ACC112 (cell line): ENCODE data around the gene S100G.
A peak's percentile ranks its signal among the peaks of the same experiment; 100 is the strongest.

Experiments used
- H2AFZ ChIP-seq: fragments of 200-600 bp; sonication (generic); one replicate; pipeline ENCODE4 v1.6.0; 2017; ENCODE audit warnings: antibody characterized with exemption, low read length; ENCODE audit not compliant: unreplicated experiment
- H3K27ac ChIP-seq: fragments of 200-600 bp; sonication (generic); 2 replicates; pipeline ENCODE4 v1.5.1; 2014; ENCODE audit warnings: low read depth, mild to moderate bottlenecking, antibody characterized with exemption, low read length, moderate library complexity
- H3K27me3 ChIP-seq: fragments of 200-600 bp; sonication (generic); 2 replicates; pipeline ENCODE4 v1.6.1; 2014; ENCODE audit warnings: mild to moderate bottlenecking, antibody characterized with exemption, low read length, moderate library complexity, mixed read lengths; ENCODE audit not compliant: insufficient read depth
- H3K36me3 ChIP-seq: fragments of 200-600 bp; sonication (generic); 2 replicates; pipeline ENCODE4 v1.6.1; 2016; ENCODE audit warnings: mild to moderate bottlenecking, antibody characterized with exemption, low read length, moderate library complexity, mixed read lengths; ENCODE audit not compliant: insufficient read depth
- H3K4me1 ChIP-seq: fragments of 200-600 bp; sonication (generic); one replicate; pipeline ENCODE4 v1.6.1; 2016; ENCODE audit warnings: low read length, mixed read lengths; ENCODE audit not compliant: insufficient read depth, unreplicated experiment, control insufficient read depth
- H3K4me3 ChIP-seq: fragments of 200-600 bp; sonication (generic); 2 replicates; pipeline ENCODE4 v1.5.1; 2014; ENCODE audit warnings: mild to moderate bottlenecking, low read depth, low read length
- H3K79me2 ChIP-seq: fragments of 200-600 bp; sonication (generic); one replicate; pipeline ENCODE4 v1.6.0; 2016; ENCODE audit warnings: low read length; ENCODE audit not compliant: control insufficient read depth, unreplicated experiment, insufficient read depth

S100G gene

DNA sequence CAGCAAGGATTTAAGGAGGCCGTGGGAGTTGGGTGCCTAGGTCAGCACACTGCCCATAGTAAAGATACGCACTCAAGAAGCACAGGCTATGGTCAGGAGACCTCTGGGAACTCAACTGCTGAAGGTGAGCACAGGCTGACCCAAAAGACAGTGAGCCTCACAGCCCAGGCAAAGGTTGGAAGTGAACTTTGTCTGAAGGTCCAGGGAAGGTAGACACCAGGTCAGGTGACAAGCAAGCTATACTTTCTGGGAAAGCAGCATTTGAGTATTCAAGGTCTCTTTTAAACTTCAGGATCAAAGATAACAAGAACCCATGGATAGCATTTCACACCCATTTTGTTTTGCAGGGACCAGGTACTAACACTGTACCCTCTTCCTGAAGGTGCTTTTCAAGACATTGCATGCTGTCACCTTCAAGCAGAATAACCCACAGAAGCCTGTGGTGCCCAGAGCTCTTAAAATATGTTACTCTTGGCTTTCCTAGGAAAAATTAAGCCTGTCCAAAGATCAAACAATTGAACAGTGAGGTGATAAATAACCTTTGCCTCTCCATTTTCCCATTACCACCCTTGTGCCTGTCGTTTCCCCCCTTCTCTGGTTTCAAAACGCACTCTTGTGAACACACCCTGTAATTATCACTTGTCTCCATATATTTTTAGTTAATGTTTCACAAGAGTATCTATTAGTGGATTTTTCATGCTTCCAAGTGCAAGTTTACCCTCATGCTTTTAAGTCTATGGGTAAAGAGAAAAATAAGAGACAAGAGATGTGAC is 3.4 kb upstream of the S100G start:
- no peak overlapping the region for H2AFZ ChIP-seq
- no peak overlapping the region for H3K4me3 ChIP-seq
- H3K27me3 ChIP-seq = no peaks in the 10 kb centered on the region
- H3K27ac ChIP-seq = no peak overlapping the region
- peaks cover 6% of the 10 kb centered on the region; the same call in 1 of the 2 replicates for H3K36me3 ChIP-seq
- H3K79me2 ChIP-seq = no peaks in the 10 kb centered on the region
- peaks cover 14% of the 10 kb centered on the region for H3K4me1 ChIP-seq

DNA sequence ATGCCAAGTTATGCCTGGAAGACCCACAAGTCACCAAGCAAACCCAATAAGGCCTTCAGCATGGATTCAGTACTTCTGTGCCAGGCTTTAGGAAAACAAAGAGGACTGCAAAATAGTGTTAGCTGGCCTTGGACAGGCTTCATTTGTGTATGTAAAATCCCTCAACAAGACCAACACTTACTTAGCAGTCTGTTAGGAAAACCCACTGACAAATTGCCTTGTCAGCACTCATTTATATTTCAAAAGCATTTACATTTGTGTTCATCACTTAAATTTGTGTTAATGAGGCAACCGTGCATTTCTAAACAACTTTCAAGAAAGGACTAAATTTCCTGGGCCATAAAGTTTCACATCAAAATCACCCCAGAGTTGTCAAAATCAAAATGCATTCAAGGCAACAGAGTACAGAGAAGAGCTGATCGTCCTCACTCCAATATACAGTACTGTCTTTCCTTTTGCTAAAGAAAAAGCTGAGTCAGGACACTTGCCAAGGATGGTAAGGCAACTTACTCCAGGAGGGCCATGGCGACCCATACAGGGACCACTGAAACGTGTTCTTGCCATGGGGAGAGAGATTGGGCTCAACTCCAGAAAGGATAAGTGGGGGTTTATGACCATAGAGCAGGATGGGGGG is 1.6 kb downstream of the S100G start:
- H3K4me1 ChIP-seq = peaks cover 23% of the 10 kb centered on the region
- no peak overlapping the region for H3K4me3 ChIP-seq
- no peaks in the 10 kb centered on the region for H3K36me3 ChIP-seq
- H3K79me2 ChIP-seq = no peaks in the 10 kb centered on the region
- no peak overlapping the region for H3K27ac ChIP-seq
- no peak overlapping the region for H2AFZ ChIP-seq
- H3K27me3 ChIP-seq = no peaks in the 10 kb centered on the region

DNA sequence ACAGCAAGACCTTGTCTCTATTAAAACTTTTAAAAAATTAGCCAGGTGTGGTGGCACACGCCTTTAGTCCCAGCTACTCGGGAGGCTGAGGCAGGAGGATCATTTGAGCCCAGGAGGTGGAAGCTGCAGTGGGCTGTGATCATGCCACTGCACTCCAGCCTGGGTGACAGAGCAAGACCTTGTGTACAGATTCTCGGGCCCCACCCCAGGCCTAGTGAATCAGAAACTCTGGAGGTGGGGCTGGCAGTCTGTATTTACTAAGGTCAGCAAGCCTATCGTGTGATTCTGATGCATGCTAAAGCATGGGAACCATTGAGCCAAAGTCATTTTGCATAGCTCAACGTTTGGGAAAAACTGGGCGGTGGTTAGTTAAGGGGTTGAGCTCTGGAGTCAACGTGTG is 3.5 kb downstream of the S100G start:
- Histone ChIP-seq H3K4me3 (no peak overlapping the region), H2AFZ (no peak overlapping the region), H3K4me1 (peaks cover 35% of the 10 kb centered on the region), H3K36me3 (no peaks in the 10 kb centered on the region), H3K27ac (no peak overlapping the region), H3K27me3 (no peaks in the 10 kb centered on the region), H3K79me2 (no peaks in the 10 kb centered on the region)

DNA sequence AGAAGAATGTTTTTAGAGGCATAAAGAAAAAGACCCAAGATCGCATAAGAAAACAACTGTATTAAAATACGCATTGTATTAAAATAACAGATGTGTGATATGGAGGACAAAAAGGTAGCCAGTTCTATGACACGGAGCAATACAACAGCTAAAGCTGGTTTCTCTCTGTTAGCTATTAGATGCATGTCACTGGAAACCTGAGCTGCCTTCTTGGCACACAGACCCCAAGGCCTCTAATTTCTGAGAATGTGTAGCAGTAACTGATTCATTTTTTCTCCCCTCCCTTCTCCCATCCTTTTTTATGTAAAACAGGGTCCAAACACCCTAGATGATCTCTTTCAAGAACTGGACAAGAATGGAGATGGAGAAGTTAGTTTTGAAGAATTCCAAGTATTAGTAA is 4.1 kb downstream of the S100G start:
- Histone ChIP-seq H3K27me3 (no peaks in the 10 kb centered on the region), H3K4me1 (peaks cover 42% of the 10 kb centered on the region), H3K4me3 (no peak overlapping the region), H3K36me3 (0 out of 2 replicates have a peak, but pooled peaks cover 3% of the 10 kb centered on the region), H3K79me2 (no peaks in the 10 kb centered on the region), H3K27ac (peak overlapping the region; percentile 26; the same call in 1 of the 2 replicates), H2AFZ (no peak overlapping the region)

DNA sequence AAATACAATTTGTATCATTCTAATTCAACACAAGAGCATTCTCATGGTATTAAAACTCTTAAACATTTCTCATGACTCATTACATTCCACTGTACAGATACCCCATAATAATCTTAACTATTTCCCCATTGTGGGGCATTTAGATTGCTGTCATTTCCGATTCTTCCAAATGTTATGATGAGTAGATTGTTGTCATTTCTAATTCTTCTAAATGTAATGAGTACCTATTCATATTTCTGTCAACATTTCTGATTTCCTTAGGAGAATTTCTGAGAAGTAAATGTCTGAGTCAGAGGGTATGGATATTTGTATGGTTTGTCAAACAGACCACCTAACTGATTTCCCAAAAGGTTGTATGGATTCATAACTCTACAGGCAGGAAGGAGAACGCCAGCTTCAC is 8.3 kb downstream of the S100G start:
- Histone ChIP-seq H3K4me3 (no peak overlapping the region; the same call in 1 of the 2 replicates), H3K27ac (peak overlapping the region; percentile 94), H3K79me2 (no peaks in the 10 kb centered on the region), H3K27me3 (no peaks in the 10 kb centered on the region), H3K4me1 (peaks cover 39% of the 10 kb centered on the region), H2AFZ (no peak overlapping the region), H3K36me3 (0 out of 2 replicates have a peak, but pooled peaks cover 4% of the 10 kb centered on the region)

- Histone ChIP-seq H3K79me2 (no peaks in the 10 kb centered on the region), H3K27ac (peak overlapping the region; percentile 94), H3K4me3 (no peak overlapping the region), H3K36me3 (0 out of 2 replicates have a peak, but pooled peaks cover 4% of the 10 kb centered on the region), H3K4me1 (peaks cover 32% of the 10 kb centered on the region), H2AFZ (no peak overlapping the region), H3K27me3 (no peaks in the 10 kb centered on the region)
Measured at GRCh38 chrX:16659321-16659720, 9.4 kb downstream of the S100G start.

GRCh38 chrX:16661495-16661894 is 11.5 kb downstream of the S100G start:
- no peak overlapping the region for H2AFZ ChIP-seq
- no peaks in the 10 kb centered on the region for H3K79me2 ChIP-seq
- no peak overlapping the region for H3K4me3 ChIP-seq
- H3K27ac ChIP-seq = no peak overlapping the region
- H3K4me1 ChIP-seq = peaks cover 53% of the 10 kb centered on the region
- H3K27me3 ChIP-seq = no peaks in the 10 kb centered on the region
- 0 out of 2 replicates have a peak, but pooled peaks cover 4% of the 10 kb centered on the region for H3K36me3 ChIP-seq

DNA sequence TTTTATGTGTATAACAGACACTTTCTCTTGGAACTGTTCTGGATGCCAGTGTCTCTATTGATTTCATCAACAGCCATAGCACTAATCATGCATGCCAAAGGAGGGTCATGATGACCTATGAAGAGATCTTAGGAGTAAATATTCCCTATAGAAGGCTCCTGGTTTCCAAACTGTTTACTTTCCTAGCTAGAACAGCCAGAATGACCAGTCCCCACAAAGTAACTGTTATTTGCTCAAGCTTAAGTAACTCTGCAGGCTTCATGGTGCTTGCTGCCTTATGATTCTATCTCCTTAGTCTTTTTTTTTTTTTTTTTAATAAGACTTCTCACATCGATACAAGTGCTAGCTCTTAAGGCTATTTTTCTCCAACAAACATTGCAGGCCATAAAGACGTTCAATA is 12.4 kb downstream of the S100G start:
- Histone ChIP-seq H3K27ac (no peak overlapping the region), H2AFZ (no peak overlapping the region), H3K4me1 (peaks cover 54% of the 10 kb centered on the region), H3K27me3 (no peaks in the 10 kb centered on the region), H3K36me3 (0 out of 2 replicates have a peak, but pooled peaks cover 4% of the 10 kb centered on the region), H3K4me3 (no peak overlapping the region), H3K79me2 (no peaks in the 10 kb centered on the region)

GRCh38 chrX:16664074-16664473 is 14.1 kb downstream of the S100G start:
- no peaks in the 10 kb centered on the region for H3K79me2 ChIP-seq
- no peak overlapping the region for H2AFZ ChIP-seq
- no peak overlapping the region for H3K4me3 ChIP-seq
- 0 out of 2 replicates have a peak, but pooled peaks cover 2% of the 10 kb centered on the region for H3K36me3 ChIP-seq
- H3K27me3 ChIP-seq = no peaks in the 10 kb centered on the region
- H3K27ac ChIP-seq = peak overlapping the region; percentile 71
- H3K4me1 ChIP-seq = peaks cover 37% of the 10 kb centered on the region

DNA sequence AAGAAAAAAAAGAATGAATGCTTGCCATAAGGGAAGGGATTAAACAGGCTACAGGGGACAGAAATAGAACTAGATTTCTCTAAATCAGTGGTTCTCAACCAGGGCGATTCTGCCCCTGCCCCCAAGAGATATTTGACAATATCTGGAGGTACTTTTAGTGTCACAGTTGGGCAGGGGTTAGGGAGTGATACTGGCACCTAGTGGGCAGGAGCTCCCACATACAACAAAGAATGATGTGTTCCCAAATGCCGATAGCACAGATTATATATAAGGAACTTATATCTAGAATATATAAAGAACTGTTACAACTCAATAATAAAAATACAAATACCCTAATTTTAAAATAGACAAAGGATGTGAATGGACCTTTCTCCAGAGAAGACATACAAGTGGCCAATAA is 14.7 kb downstream of the S100G start:
- H3K27ac ChIP-seq = peak overlapping the region; percentile 71
- H3K4me3 ChIP-seq = no peak overlapping the region

GRCh38 chrX:16665089-16665488 is 15.1 kb downstream of the S100G start:
- Histone ChIP-seq H3K36me3 (no peaks in the 10 kb centered on the region), H3K27ac (peak overlapping the region; percentile 71), H3K4me3 (no peak overlapping the region), H2AFZ (no peak overlapping the region), H3K4me1 (peaks cover 32% of the 10 kb centered on the region), H3K79me2 (no peaks in the 10 kb centered on the region), H3K27me3 (no peaks in the 10 kb centered on the region)

More for the DNA sequence above, 14.7 kb downstream of the S100G start:
- no peak overlapping the region for H2AFZ ChIP-seq
- H3K4me1 ChIP-seq = peaks cover 32% of the 10 kb centered on the region
- no peaks in the 10 kb centered on the region for H3K27me3 ChIP-seq
- H3K79me2 ChIP-seq = no peaks in the 10 kb centered on the region
- H3K36me3 ChIP-seq = no peaks in the 10 kb centered on the region
